ENCODE measurements around the gene CORO7.

The CORO7 gene

GRCh38 chr16:4369007-4369733, 47.2 kb downstream of the CORO7 start:
- TF ChIP-seq, protein P1, sequence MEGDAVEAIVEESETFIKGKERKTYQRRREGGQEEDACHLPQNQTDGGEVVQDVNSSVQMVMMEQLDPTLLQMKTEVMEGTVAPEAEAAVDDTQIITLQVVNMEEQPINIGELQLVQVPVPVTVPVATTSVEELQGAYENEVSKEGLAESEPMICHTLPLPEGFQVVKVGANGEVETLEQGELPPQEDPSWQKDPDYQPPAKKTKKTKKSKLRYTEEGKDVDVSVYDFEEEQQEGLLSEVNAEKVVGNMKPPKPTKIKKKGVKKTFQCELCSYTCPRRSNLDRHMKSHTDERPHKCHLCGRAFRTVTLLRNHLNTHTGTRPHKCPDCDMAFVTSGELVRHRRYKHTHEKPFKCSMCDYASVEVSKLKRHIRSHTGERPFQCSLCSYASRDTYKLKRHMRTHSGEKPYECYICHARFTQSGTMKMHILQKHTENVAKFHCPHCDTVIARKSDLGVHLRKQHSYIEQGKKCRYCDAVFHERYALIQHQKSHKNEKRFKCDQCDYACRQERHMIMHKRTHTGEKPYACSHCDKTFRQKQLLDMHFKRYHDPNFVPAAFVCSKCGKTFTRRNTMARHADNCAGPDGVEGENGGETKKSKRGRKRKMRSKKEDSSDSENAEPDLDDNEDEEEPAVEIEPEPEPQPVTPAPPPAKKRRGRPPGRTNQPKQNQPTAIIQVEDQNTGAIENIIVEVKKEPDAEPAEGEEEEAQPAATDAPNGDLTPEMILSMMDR (IDR thresholded peaks at IDR 0.05; ENCODE audit: low read depth, low read length): no peak
- H3K9me3 ChIP-seq: no peaks in the 10 kb centered on the region
- peaks cover 18% of the 10 kb centered on the region for H3K4me1 ChIP-seq
- no peaks in the 10 kb centered on the region for H3K27me3 ChIP-seq
- H3K4me3 ChIP-seq (ENCODE audit: low read depth, low read length): no peak overlapping the region
- DNase-seq: no peak
- no peaks in the 10 kb centered on the region for H3K36me3 ChIP-seq

GRCh38 chr16:4367393-4367856, 49.0 kb downstream of the CORO7 start:
- no peaks in the 10 kb centered on the region for H3K9me3 ChIP-seq

DNA sequence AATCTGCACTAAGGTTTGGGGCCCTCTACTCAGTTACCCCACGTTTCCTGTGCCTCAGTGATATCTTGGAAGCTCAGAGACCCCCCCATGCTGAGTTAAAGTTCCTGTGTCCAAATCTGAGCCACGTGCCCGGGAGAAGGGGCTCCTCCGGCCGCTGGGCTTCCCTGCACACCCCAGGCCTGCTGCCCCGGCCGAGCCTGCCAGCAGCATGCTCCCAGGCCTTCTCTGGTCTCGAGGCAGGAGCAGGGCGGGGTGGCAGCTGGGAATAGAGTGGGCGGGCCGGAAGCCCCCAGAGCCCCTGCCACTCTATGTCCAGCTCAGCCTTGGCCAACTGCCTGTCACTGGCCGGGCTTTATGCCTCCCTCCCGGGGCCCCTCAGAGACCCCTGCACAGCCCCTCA, 50.4 kb downstream of the CORO7 start:
- TF ChIP-seq, protein P1 (IDR thresholded peaks at IDR 0.05; ENCODE audit: low read depth, low read length): no peak
- Histone ChIP-seq H3K36me3 (no peaks in the 10 kb centered on the region), H3K9me3 (no peaks in the 10 kb centered on the region), H3K4me1 (peaks cover 4% of the 10 kb centered on the region), H3K27me3 (no peaks in the 10 kb centered on the region), H3K4me3 (ENCODE audit: low read depth, low read length) (no peak overlapping the region)
- no peak for DNase-seq

More at GRCh38 chr16:4367393-4367856, 49.0 kb downstream of the CORO7 start:
- no peak for DNase-seq
- Histone ChIP-seq H3K4me3 (ENCODE audit: low read depth, low read length) (no peak overlapping the region), H3K36me3 (no peaks in the 10 kb centered on the region), H3K4me1 (peaks cover 9% of the 10 kb centered on the region), H3K27me3 (no peaks in the 10 kb centered on the region)
- TF ChIP-seq, protein P1 (IDR thresholded peaks at IDR 0.05; ENCODE audit: low read depth, low read length): no peak

GRCh38 chr16:4365615-4366014, 50.8 kb downstream of the CORO7 start:
- TF ChIP-seq, protein P1 (IDR thresholded peaks at IDR 0.05; ENCODE audit: low read depth, low read length): no peak
- no peaks in the 10 kb centered on the region for H3K9me3 ChIP-seq
- H3K27me3 ChIP-seq: no peaks in the 10 kb centered on the region
- H3K4me3 ChIP-seq (ENCODE audit: low read depth, low read length): no peak overlapping the region
- peaks cover under 1% of the 10 kb centered on the region for H3K4me1 ChIP-seq
- no peaks in the 10 kb centered on the region for H3K36me3 ChIP-seq
- no peak for DNase-seq

DNA sequence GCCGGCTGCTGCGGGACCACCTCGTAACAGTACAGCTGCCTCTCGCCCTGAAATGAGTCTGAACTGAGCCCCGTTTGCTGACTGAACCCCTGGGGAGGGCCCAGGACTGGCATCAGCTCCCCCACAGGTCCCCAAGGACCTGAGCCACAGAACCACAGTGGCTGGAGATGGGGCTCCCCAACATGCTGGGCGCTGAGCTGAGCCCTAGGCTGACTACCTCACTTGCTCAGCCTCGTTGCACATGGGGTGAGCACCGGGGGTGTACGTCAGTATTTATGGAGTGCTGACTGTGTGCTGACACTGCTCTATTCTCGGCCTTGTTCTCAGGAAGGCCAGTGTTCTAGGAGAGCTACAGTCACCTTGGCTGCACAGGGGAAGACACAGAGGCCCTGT, 51.4 kb downstream of the CORO7 start:
- no peak overlapping the region for H3K4me3 ChIP-seq (ENCODE audit: low read depth, low read length)
- no peaks in the 10 kb centered on the region for H3K36me3 ChIP-seq
- H3K9me3 ChIP-seq: no peaks in the 10 kb centered on the region
- DNase-seq: no peak
- H3K4me1 ChIP-seq: peaks cover 4% of the 10 kb centered on the region
- H3K27me3 ChIP-seq: no peaks in the 10 kb centered on the region
- TF ChIP-seq, protein P1 (IDR thresholded peaks at IDR 0.05; ENCODE audit: low read depth, low read length): no peak
